Stimulated activated CD4-positive, alpha-beta T cell treated with anti-CD3 and anti-CD28 coated beads, Interleukin-1b, Interleukin-23, amount 100 ng/mL, for 4 hours (primary cell): ENCODE results near the gene CPXM1.

Experiments used
- DNase-seq, 2 donors: peaks; one replicate each; pipeline ENCODE4 v3.0.0-alpha.2; 2020; ENCODE audit warnings: low read depth in 2 of 2

The CPXM1 gene

GRCh38 chr20:2748551-2749342 lies 51.7 kb downstream of the CPXM1 start:
- DNase-seq: no peak

GRCh38 chr20:2747676-2748235 lies 52.7 kb downstream of the CPXM1 start:
- DNase-seq: no peak

GRCh38 chr20:2746636-2747265 lies 53.7 kb downstream of the CPXM1 start:
- no peak for DNase-seq

GRCh38 chr20:2745936-2746635 lies 54.3 kb downstream of the CPXM1 start:
- no peak for DNase-seq

GRCh38 chr20:2745060-2745910 lies 55.1 kb downstream of the CPXM1 start:
- DNase-seq: no peak
